Liver (tissue), 9 donors: ENCODE results near the gene CDH4. TPM values are rescaled to one million over a fixed set of nuclear protein-coding genes. Genes with fewer than 3 reads are reported as not detected.

ENCODE experiments used
- DNase-seq: peaks from one replicate; pipeline ENCODE4 v3.0.0-alpha.2; 2017; ENCODE audit warnings: low spot score
- H3K27ac ChIP-seq, 2 donors: one replicate each; pipeline ENCODE4 v1.7.0; 2013; ENCODE audit warnings: inconsistent platforms in 2 of 2, low read length in 2 of 2, control low read depth in 1 of 2, low read depth in 1 of 2, mild to moderate bottlenecking in 1 of 2
- H3K27me3 ChIP-seq, 4 donors: one replicate each; pipeline versions ENCODE4 v1.6.1 to v1.7.0; 2013; ENCODE audit warnings: low read length in 3 of 4, inconsistent platforms in 1 of 4, mild to moderate bottlenecking in 1 of 4, moderate library complexity in 1 of 4; ENCODE audit not compliant: control insufficient read depth in 4 of 4, insufficient read depth in 4 of 4
- H3K36me3 ChIP-seq, 4 donors: one replicate each; pipeline versions ENCODE4 v1.6.1 to v1.7.0; 2013; ENCODE audit warnings: low read length in 3 of 4, mild to moderate bottlenecking in 3 of 4, low read depth in 1 of 4, moderate library complexity in 1 of 4; ENCODE audit not compliant: control insufficient read depth in 4 of 4, insufficient read depth in 3 of 4
- H3K4me1 ChIP-seq, 4 donors: one replicate each; pipeline versions ENCODE4 v1.6.1 to v1.7.0; 2013; ENCODE audit warnings: low read length in 3 of 4, mild to moderate bottlenecking in 3 of 4, moderate library complexity in 1 of 4; ENCODE audit not compliant: control insufficient read depth in 4 of 4, insufficient read depth in 4 of 4
- H3K4me3 ChIP-seq, 3 donors: one replicate each; pipeline versions ENCODE4 v1.6.1 to v1.7.0; 2013; ENCODE audit warnings: low read length in 3 of 3, control low read depth in 1 of 3, low read depth in 1 of 3, mild to moderate bottlenecking in 1 of 3
- H3K9ac ChIP-seq, 2 donors: one replicate each; pipeline ENCODE4 v1.7.0; 2013; ENCODE audit warnings: low read length in 2 of 2, mild to moderate bottlenecking in 2 of 2, moderate library complexity in 2 of 2, control low read depth in 1 of 2, low read depth in 1 of 2
- H3K9me3 ChIP-seq, 4 donors: one replicate each; pipeline versions ENCODE4 v1.6.1 to v1.7.0; 2013; ENCODE audit warnings: low read length in 3 of 4; ENCODE audit not compliant: control insufficient read depth in 4 of 4
- EGR1 ChIP-seq, 2 donors: IDR thresholded peaks; 2 replicates each; pipeline ENCODE4 v1.6.1; 2016 to 2018; ENCODE audit warnings: antibody characterized with exemption in 2 of 2, low read depth in 2 of 2
- FOXA1 ChIP-seq: IDR thresholded peaks from 2 replicates; pipeline ENCODE4 v1.6.1; 2016; ENCODE audit warnings: antibody characterized with exemption
- FOXA2 ChIP-seq: IDR thresholded peaks from 2 replicates; pipeline ENCODE4 v1.6.1; 2016; ENCODE audit warnings: antibody characterized with exemption
- GABPA ChIP-seq, 2 donors: IDR thresholded peaks in 1 of 2; conservative IDR thresholded peaks in 1 of 2; 2 replicates each; pipeline ENCODE4 v1.6.1; 2016; ENCODE audit warnings: antibody characterized with exemption in 2 of 2, mild to moderate bottlenecking in 1 of 2, moderate library complexity in 1 of 2
- HNF4A ChIP-seq, 2 donors: conservative IDR thresholded peaks; 2 replicates each; pipeline ENCODE4 v1.6.1; 2016; ENCODE audit warnings: antibody characterized with exemption in 2 of 2, mild to moderate bottlenecking in 2 of 2
- HNF4G ChIP-seq: IDR thresholded peaks from 2 replicates; pipeline ENCODE4 v1.6.1; 2016; ENCODE audit warnings: antibody characterized with exemption
- JUND ChIP-seq, 2 donors: IDR thresholded peaks; 2 replicates each; pipeline ENCODE4 v1.6.1; 2016; ENCODE audit warnings: antibody characterized with exemption in 2 of 2
- NR2F2 ChIP-seq: IDR thresholded peaks from 2 replicates; pipeline ENCODE4 v1.6.1; 2016; ENCODE audit warnings: antibody characterized with exemption
- RAD21 ChIP-seq, 2 donors: IDR thresholded peaks; 2 replicates each; pipeline ENCODE4 v1.6.1; 2016; ENCODE audit warnings: antibody characterized with exemption in 2 of 2, mild to moderate bottlenecking in 2 of 2
- RXRA ChIP-seq, 2 donors: IDR thresholded peaks; 2 replicates each; pipeline ENCODE4 v1.6.1; 2017 to 2018; ENCODE audit warnings: antibody characterized with exemption in 2 of 2, mild to moderate bottlenecking in 1 of 2
- SP1 ChIP-seq: IDR thresholded peaks from 2 replicates; pipeline ENCODE4 v1.6.1; 2018; ENCODE audit warnings: antibody characterized with exemption, mild to moderate bottlenecking
- TAF1 ChIP-seq: conservative IDR thresholded peaks from 2 replicates; pipeline ENCODE4 v1.6.1; 2016; ENCODE audit warnings: antibody characterized with exemption, mild to moderate bottlenecking
- YY1 ChIP-seq: IDR thresholded peaks from 2 replicates; pipeline ENCODE4 v1.6.1; 2016; ENCODE audit warnings: antibody characterized with exemption, mild to moderate bottlenecking
- WGBS: extraction: QIAGEN DNeasy Blood & Tissue Kit; methylation state at CpG from one replicate; pipeline ENCODE4 v1.1.7; 2013; 5-methylcytosine and 5-hydroxymethylcytosine counted together
- polyA plus RNA-seq, 2 donors: library from polyadenylated mRNA; stranded (reverse) in 1 of 2; unstranded in 1 of 2; fragments of 200-250 nt in 1 of 2; fragments of >200 nt in 1 of 2; fragmentation: Nextera tagmentation in 1 of 2; extraction: Ambion mirVana in 1 of 2; gene quantifications; one replicate each; pipeline versions ENCODE4 v1.2.1 to v1.2.3, GENCODE V29; 2013 to 2015
- total RNA-seq, 2 donors: library from RNA; depleted of rRNA; stranded (reverse); fragments of >200 nt; gene quantifications; one replicate each; pipeline ENCODE4 v1.2.3, GENCODE V29; 2014
- TF ChIP-seq, protein P1 (sequence below): IDR thresholded peaks from 2 replicates; pipeline ENCODE4 v1.6.1; 2016; ENCODE audit warnings: antibody characterized with exemption
- TF ChIP-seq, protein P2 (sequence below): IDR thresholded peaks from 2 replicates; pipeline ENCODE4 v1.6.1; 2016; ENCODE audit warnings: antibody characterized with exemption
- TF ChIP-seq, protein P3 (sequence below): IDR thresholded peaks from 2 replicates; pipeline ENCODE4 v1.6.1; 2016; ENCODE audit warnings: antibody characterized with exemption
- TF ChIP-seq, protein P4 (sequence below): IDR thresholded peaks from 2 replicates; pipeline ENCODE4 v1.6.1; 2016; ENCODE audit warnings: antibody characterized with exemption, mild to moderate bottlenecking
- TF ChIP-seq, protein P5 (sequence below): fragments of 150-350 bp; IDR thresholded peaks from 2 replicates; pipeline ENCODE4 v1.5.1; 2017; ENCODE audit warnings: improper control_type of control experiment, low read depth, low read length; ENCODE audit not compliant: missing input control
- donor health status: healthy.
- donor health status: healthy.
- donor health status: healthy.
- donor health status: healthy.
- donor health status: healthy.

The CDH4 gene
- total and polyA plus RNA-seq, 4 donors: 0.03 to 0.25 (median 0.19) TPM; not detected in 1

DNA sequence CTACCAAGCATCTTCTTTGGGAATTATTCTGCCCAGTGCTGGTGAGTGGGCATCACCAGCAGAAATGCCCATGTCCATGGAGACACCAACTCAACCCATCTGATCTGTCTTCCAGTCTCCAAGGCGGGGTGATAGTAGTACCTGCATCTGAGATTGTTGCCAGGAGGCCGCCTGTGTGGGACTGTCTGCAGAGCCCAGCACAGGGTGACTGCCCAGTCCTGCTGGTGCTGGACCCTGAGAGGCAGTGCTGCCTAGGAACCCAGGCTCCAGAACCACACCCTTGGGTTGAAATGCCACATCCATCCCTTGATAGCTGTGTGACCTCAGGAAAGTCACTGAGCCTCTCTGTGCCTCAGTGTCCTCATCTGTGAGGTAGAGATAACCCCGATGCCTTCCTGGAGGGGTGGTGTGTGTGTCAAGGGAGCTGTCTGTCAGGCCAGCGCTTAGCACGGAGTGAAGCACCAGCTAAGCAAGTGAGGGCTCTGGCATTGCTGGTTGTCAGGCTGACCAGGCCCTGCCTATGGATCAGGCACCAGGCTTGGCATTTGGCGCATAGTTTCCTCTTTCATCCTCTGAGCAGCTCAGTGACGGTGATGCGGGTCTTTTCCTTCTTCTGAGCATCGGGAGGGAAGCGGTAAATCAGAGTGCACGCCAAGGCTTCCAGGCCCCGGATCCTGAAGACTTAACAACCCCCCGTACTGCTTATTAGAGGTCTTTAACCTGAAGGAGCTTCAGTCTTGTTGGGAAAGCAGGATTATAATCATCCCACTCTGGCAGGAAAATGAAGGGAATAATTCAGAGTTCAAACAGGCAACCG, 268.2 kb downstream of the CDH4 start:
- H3K4me3 ChIP-seq: no peak overlapping the region
- H3K27ac ChIP-seq: no peak overlapping the region
- WGBS: 85% methylated on average over 14 of the region's 14 CpGs
- H3K9ac ChIP-seq: no peak overlapping the region
- peaks cover 0 to 2% (median 0%) of the 10 kb centered on the region in 4 donors for H3K27me3 ChIP-seq
- no peaks in the 10 kb centered on the region for H3K9me3 ChIP-seq
- no peaks in the 10 kb centered on the region for H3K4me1 ChIP-seq
- DNase-seq: no peak
- no peaks in the 10 kb centered on the region for H3K36me3 ChIP-seq
- TF ChIP-seq, protein P1, sequence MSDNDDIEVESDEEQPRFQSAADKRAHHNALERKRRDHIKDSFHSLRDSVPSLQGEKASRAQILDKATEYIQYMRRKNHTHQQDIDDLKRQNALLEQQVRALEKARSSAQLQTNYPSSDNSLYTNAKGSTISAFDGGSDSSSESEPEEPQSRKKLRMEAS: no peak
- TF ChIP-seq HNF4G: no peak
- no peak for TF ChIP-seq RXRA (IDR thresholded peaks at IDR 0.05)
- no peak for TF ChIP-seq FOXA2
- TF ChIP-seq, protein P2, sequence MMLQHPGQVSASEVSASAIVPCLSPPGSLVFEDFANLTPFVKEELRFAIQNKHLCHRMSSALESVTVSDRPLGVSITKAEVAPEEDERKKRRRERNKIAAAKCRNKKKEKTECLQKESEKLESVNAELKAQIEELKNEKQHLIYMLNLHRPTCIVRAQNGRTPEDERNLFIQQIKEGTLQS: no peak
- TF ChIP-seq, protein P3, sequence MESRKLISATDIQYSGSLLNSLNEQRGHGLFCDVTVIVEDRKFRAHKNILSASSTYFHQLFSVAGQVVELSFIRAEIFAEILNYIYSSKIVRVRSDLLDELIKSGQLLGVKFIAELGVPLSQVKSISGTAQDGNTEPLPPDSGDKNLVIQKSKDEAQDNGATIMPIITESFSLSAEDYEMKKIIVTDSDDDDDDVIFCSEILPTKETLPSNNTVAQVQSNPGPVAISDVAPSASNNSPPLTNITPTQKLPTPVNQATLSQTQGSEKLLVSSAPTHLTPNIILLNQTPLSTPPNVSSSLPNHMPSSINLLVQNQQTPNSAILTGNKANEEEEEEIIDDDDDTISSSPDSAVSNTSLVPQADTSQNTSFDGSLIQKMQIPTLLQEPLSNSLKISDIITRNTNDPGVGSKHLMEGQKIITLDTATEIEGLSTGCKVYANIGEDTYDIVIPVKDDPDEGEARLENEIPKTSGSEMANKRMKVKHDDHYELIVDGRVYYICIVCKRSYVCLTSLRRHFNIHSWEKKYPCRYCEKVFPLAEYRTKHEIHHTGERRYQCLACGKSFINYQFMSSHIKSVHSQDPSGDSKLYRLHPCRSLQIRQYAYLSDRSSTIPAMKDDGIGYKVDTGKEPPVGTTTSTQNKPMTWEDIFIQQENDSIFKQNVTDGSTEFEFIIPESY: no peak
- TF ChIP-seq NR2F2: no peak
- TF ChIP-seq JUND (IDR thresholded peaks at IDR 0.05): no peak
- no peak for TF ChIP-seq SP1
- TF ChIP-seq RAD21 (IDR thresholded peaks at IDR 0.05): no peak
- no peak for TF ChIP-seq HNF4A (conservative IDR thresholded peaks at IDR 0.05)
- TF ChIP-seq FOXA1: no peak
- no peak for TF ChIP-seq EGR1 (IDR thresholded peaks at IDR 0.05; ENCODE audit: low read depth in 2 of 2)
- no peak for TF ChIP-seq GABPA (IDR thresholded peaks at IDR 0.05 in 1 of 2, conservative IDR thresholded peaks at IDR 0.05 in 1 of 2)
- TF ChIP-seq, protein P4, sequence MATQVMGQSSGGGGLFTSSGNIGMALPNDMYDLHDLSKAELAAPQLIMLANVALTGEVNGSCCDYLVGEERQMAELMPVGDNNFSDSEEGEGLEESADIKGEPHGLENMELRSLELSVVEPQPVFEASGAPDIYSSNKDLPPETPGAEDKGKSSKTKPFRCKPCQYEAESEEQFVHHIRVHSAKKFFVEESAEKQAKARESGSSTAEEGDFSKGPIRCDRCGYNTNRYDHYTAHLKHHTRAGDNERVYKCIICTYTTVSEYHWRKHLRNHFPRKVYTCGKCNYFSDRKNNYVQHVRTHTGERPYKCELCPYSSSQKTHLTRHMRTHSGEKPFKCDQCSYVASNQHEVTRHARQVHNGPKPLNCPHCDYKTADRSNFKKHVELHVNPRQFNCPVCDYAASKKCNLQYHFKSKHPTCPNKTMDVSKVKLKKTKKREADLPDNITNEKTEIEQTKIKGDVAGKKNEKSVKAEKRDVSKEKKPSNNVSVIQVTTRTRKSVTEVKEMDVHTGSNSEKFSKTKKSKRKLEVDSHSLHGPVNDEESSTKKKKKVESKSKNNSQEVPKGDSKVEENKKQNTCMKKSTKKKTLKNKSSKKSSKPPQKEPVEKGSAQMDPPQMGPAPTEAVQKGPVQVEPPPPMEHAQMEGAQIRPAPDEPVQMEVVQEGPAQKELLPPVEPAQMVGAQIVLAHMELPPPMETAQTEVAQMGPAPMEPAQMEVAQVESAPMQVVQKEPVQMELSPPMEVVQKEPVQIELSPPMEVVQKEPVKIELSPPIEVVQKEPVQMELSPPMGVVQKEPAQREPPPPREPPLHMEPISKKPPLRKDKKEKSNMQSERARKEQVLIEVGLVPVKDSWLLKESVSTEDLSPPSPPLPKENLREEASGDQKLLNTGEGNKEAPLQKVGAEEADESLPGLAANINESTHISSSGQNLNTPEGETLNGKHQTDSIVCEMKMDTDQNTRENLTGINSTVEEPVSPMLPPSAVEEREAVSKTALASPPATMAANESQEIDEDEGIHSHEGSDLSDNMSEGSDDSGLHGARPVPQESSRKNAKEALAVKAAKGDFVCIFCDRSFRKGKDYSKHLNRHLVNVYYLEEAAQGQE: no peak
- TF ChIP-seq, protein P5, sequence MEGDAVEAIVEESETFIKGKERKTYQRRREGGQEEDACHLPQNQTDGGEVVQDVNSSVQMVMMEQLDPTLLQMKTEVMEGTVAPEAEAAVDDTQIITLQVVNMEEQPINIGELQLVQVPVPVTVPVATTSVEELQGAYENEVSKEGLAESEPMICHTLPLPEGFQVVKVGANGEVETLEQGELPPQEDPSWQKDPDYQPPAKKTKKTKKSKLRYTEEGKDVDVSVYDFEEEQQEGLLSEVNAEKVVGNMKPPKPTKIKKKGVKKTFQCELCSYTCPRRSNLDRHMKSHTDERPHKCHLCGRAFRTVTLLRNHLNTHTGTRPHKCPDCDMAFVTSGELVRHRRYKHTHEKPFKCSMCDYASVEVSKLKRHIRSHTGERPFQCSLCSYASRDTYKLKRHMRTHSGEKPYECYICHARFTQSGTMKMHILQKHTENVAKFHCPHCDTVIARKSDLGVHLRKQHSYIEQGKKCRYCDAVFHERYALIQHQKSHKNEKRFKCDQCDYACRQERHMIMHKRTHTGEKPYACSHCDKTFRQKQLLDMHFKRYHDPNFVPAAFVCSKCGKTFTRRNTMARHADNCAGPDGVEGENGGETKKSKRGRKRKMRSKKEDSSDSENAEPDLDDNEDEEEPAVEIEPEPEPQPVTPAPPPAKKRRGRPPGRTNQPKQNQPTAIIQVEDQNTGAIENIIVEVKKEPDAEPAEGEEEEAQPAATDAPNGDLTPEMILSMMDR: no peak
- no peak for TF ChIP-seq TAF1
- TF ChIP-seq YY1: no peak
